HG02642 (cell line): ENCODE results near the gene TAF6L.
"Not testable (repeated sequence)": the region's sequence is repeated elsewhere in the genome, so short reads cannot be mapped to it uniquely, and the experiment has no call there.

ENCODE experiments used
- ATAC-seq: cut with Tn5 transposase; IDR thresholded peaks from one replicate; pipeline ENCODE4 v1.9.1; 2021; ENCODE audit warnings: mild to moderate bottlenecking; ENCODE audit not compliant: unreplicated experiment, poor library complexity

TAF6L gene

GRCh38 chr11:62771144-62772021, at the start of gene TAF6L:
TAF6L (plus strand) TSS chr11:62771396; CDS start chr11:62775784, 4,388 bp downstream.
- ATAC-seq, result peak; percentile 87

GRCh38 chr11:62721994-62722393, 49.2 kb upstream of the TAF6L start:
- no peak for ATAC-seq

- ATAC-seq, result no peak
Observed at GRCh38 chr11:62724171-62724570, 47.0 kb upstream of the TAF6L start.

- no peak for ATAC-seq
Observed at GRCh38 chr11:62725646-62726045, 45.5 kb upstream of the TAF6L start.

GRCh38 chr11:62726156-62726914, 44.9 kb upstream of the TAF6L start:
- no peak for ATAC-seq

GRCh38 chr11:62726915-62727164, 44.4 kb upstream of the TAF6L start:
- ATAC-seq, result no peak

- ATAC-seq, result peak; percentile 72
Observed at GRCh38 chr11:62727165-62727871, 43.9 kb upstream of the TAF6L start, which contains the start of gene HNRNPUL2. HNRNPUL2 (minus strand) TSS chr11:62727457; CDS start chr11:62727156, 301 bp downstream.

GRCh38 chr11:62727872-62728170, 43.4 kb upstream of the TAF6L start:
- peak; percentile 58 for ATAC-seq

- ATAC-seq, result peak; percentile 31
Observed at GRCh38 chr11:62728171-62728988, 42.8 kb upstream of the TAF6L start, which contains the start of gene TTC9C. TTC9C (plus strand) TSS chr11:62728486; CDS start chr11:62728849, 363 bp downstream.

GRCh38 chr11:62730076-62730475, 41.1 kb upstream of the TAF6L start:
- ATAC-seq, result not testable (repeated sequence)

- no peak for ATAC-seq
Observed at GRCh38 chr11:62732830-62733229, 38.4 kb upstream of the TAF6L start.

GRCh38 chr11:62737196-62737595, 34.0 kb upstream of the TAF6L start:
- ATAC-seq, result no peak

- no peak for ATAC-seq
Observed at GRCh38 chr11:62747475-62748160, 23.6 kb upstream of the TAF6L start.

- ATAC-seq, result not testable (repeated sequence)
Observed at GRCh38 chr11:62749931-62750330, 21.3 kb upstream of the TAF6L start.

GRCh38 chr11:62752177-62752785, 18.9 kb upstream of the TAF6L start:
- ATAC-seq, result no peak

GRCh38 chr11:62752994-62753735, 18.0 kb upstream of the TAF6L start:
- no peak for ATAC-seq

GRCh38 chr11:62753736-62754603, 17.2 kb upstream of the TAF6L start, which contains the start of gene ZBTB3:
ZBTB3 (minus strand) TSS chr11:62754160; CDS start chr11:62753664, 496 bp downstream.
- ATAC-seq, result peak; percentile 96
